Sigmoid colon (tissue), 7 donors: ENCODE measurements around the gene NEAT1. TPM values are rescaled to one million over a fixed set of nuclear protein-coding genes. Genes with fewer than 3 reads are reported as not detected.
A peak's percentile ranks its signal among the peaks of the same experiment; 100 is the strongest.

Source experiments
- DNase-seq: peaks from one replicate; pipeline ENCODE4 v3.0.0-alpha.2; 2019
- H3K27ac ChIP-seq, 4 donors: fragments of 200-600 bp; sonication (generic); one replicate each; pipeline ENCODE4 v1.5.1; 2016 to 2019; ENCODE audit warnings: mild to moderate bottlenecking in 1 of 4
- H3K27me3 ChIP-seq, 3 donors: fragments of 200-600 bp; sonication (generic); one replicate each; pipeline ENCODE4 v1.5.1; 2019; ENCODE audit warnings: mild to moderate bottlenecking in 1 of 3
- H3K36me3 ChIP-seq, 4 donors: fragments of 200-600 bp; sonication (generic); one replicate each; pipeline ENCODE4 v1.5.1; 2016 to 2019
- H3K4me1 ChIP-seq, 4 donors: fragments of 200-600 bp; sonication (generic); one replicate each; pipeline ENCODE4 v1.5.1; 2017 to 2019
- H3K4me3 ChIP-seq, 4 donors: fragments of 200-600 bp; sonication (generic); one replicate each; pipeline ENCODE4 v1.5.1; 2017 to 2019; ENCODE audit warnings: mild to moderate bottlenecking in 2 of 4, moderate library complexity in 1 of 4
- H3K9me3 ChIP-seq, 4 donors: fragments of 200-600 bp in 3 of 4; sonication (generic) in 3 of 4; one replicate each; pipeline versions ENCODE4 v1.5.1 to v1.6.1; 2013 to 2019
- EP300 ChIP-seq, 4 donors: sonication (generic); formaldehyde crosslinking; IDR thresholded peaks; one replicate each; pipeline ENCODE4 v1.6.1; 2017; ENCODE audit warnings: antibody characterized with exemption in 4 of 4
- POLR2A ChIP-seq, 2 donors: fragments of 450-650 bp; IDR thresholded peaks; one replicate each; pipeline ENCODE4 v1.6.1; 2016; ENCODE audit warnings: antibody characterized with exemption in 2 of 2, mild to moderate bottlenecking in 2 of 2, moderate library complexity in 2 of 2
- POLR2AphosphoS5 ChIP-seq, 4 donors: sonication (generic); formaldehyde crosslinking; IDR thresholded peaks; one replicate each; pipeline ENCODE4 v1.6.1; 2017; ENCODE audit warnings: antibody characterized with exemption in 4 of 4
- WGBS, 2 donors: extraction: QIAGEN DNeasy Blood & Tissue Kit; methylation state at CpG; one replicate each; pipeline ENCODE4 v1.1.7; 2013; 5-methylcytosine and 5-hydroxymethylcytosine counted together
- intact Hi-C: fragments of 100-400 bp; cut with DNase I; formaldehyde crosslinking; loops from one replicate; pipeline ENCODE4 v1.15.1; 2023
- polyA plus RNA-seq, 3 donors: library from polyadenylated mRNA; stranded (reverse); fragments of 200-250 nt; gene quantifications; one replicate each; pipeline ENCODE4 v1.2.3, GENCODE V29; 2013
- total RNA-seq, 4 donors: library from RNA; depleted of rRNA; stranded (reverse); fragments of >200 nt; gene quantifications; one replicate each; pipeline ENCODE4 v1.1.0, GENCODE V29; 2016
- TF ChIP-seq, protein P1 (sequence below), 4 experiments: fragments of 450-650 bp in 3 of 4; fragments of 200-600 bp in 1 of 4; IDR thresholded peaks; one replicate each; pipeline ENCODE4 v1.5.1; 2016 to 2019; ENCODE audit warnings: antibody characterized with exemption in 4 of 4, mild to moderate bottlenecking in 3 of 4, moderate library complexity in 2 of 4
- donor health status: healthy with polysubstance abuse.
- donor health status: Bipolar disorder and iron deficiency.
- donor health status: healthy.

Gene NEAT1
- total and polyA plus RNA-seq, 7 donors = 26.8 to 587 (median 167) TPM

DNA sequence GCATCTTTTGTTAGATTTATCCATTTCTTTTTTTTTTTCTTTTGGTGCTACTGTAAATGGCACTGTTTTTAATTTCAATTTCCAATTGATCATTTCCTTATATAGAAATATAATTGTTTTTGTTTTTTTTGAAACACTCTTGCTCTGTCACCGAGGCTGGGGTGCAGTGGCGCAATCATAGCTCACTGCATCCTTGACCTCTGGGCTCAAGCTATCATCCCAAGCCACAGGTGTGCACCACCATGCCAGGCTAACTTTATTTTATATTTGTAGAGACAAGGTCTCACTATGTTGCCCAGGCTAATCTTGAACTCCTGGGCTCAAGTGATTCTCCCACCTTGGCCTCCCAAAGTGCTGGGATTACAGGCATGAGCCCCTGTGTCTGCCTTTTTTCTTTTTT, 19.8 kb upstream of the NEAT1 start:
- TF ChIP-seq POLR2A (IDR thresholded peaks at IDR 0.05) (no peak), EP300 (IDR thresholded peaks at IDR 0.05) (no peak), POLR2AphosphoS5 (IDR thresholded peaks at IDR 0.05) (no peak)
- TF ChIP-seq, protein P1, sequence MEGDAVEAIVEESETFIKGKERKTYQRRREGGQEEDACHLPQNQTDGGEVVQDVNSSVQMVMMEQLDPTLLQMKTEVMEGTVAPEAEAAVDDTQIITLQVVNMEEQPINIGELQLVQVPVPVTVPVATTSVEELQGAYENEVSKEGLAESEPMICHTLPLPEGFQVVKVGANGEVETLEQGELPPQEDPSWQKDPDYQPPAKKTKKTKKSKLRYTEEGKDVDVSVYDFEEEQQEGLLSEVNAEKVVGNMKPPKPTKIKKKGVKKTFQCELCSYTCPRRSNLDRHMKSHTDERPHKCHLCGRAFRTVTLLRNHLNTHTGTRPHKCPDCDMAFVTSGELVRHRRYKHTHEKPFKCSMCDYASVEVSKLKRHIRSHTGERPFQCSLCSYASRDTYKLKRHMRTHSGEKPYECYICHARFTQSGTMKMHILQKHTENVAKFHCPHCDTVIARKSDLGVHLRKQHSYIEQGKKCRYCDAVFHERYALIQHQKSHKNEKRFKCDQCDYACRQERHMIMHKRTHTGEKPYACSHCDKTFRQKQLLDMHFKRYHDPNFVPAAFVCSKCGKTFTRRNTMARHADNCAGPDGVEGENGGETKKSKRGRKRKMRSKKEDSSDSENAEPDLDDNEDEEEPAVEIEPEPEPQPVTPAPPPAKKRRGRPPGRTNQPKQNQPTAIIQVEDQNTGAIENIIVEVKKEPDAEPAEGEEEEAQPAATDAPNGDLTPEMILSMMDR (IDR thresholded peaks at IDR 0.05) = no peak
- H3K36me3 ChIP-seq = peaks cover 15 to 88% (median 28%) of the 10 kb centered on the region in 4 donors
- no peak overlapping the region for H3K4me3 ChIP-seq
- H3K27ac ChIP-seq = no peak overlapping the region
- peaks cover 0 to 2% (median 0%) of the 10 kb centered on the region in 4 donors for H3K4me1 ChIP-seq
- no peaks in the 10 kb centered on the region for H3K9me3 ChIP-seq
- intact Hi-C loops = no loop called here
- no peak for DNase-seq
- 82 to 85% methylated on average over 2 of the region's 2 CpGs for WGBS, 2 donors
- H3K27me3 ChIP-seq = no peaks in the 10 kb centered on the region

DNA sequence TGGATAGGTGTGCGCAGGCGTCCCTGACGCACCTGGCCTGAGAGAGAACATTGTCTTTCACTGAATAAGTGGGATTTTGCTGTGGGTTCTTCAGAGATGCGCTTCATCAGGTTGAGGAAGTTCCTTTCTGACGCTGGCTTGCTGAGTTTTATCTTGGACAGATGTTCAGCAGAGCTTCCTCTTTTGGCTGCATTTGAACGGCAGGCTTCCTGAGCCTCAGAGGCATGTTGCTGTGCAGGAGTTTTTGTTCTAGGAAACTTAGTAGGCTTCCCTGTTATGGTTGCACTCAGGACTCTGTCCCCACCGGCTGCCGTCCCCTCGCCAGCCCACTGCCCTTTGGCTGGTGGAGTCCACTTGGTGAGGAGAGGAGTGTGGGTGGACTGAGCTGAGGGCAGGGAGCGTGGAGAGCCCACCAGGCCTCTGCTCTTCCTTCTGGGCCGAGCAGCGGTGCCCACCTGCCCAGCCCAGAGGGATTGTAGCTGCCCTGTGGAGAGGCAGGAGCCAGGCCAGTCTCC, 18.9 kb upstream of the NEAT1 start:
- WGBS, 2 donors = 57 to 79% methylated on average over 12 of the region's 12 CpGs
- H3K36me3 ChIP-seq = peaks cover 15 to 88% (median 32%) of the 10 kb centered on the region in 4 donors

DNA sequence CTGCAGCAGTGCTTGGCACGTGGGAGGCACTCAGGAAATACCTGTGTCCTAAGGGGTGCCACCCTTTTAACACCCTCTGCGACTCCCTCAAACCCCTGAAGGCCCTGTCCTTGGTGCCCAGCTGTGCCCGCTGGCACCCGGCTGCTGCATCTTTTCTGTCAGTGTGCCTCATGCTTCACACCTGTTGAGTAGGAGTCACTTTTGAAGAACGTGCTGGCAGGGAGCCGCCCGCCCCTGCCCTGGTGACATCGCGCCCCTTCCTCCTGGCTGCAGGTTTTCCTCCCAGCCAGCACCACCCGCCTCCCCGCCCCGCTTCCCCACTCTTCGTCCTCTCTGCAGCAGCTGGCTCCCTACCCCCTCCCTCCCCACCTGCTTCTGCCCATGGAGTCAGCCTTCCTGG, 18.4 kb upstream of the NEAT1 start:
- no peak for TF ChIP-seq POLR2A (IDR thresholded peaks at IDR 0.05)
- no peak for TF ChIP-seq EP300 (IDR thresholded peaks at IDR 0.05)
- no peak for TF ChIP-seq POLR2AphosphoS5 (IDR thresholded peaks at IDR 0.05)
- TF ChIP-seq, protein P1 (IDR thresholded peaks at IDR 0.05) = no peak
- WGBS, 2 donors = 55 to 70% methylated on average over 13 of the region's 13 CpGs
- DNase-seq = no peak
- H3K4me3 ChIP-seq = no peak overlapping the region
- H3K4me1 ChIP-seq = peaks cover 0 to 2% (median 0%) of the 10 kb centered on the region in 4 donors
- H3K27ac ChIP-seq = peak overlapping the region in 3 of 4 donors; percentile 2 to 38 (median 22)
- no peaks in the 10 kb centered on the region for H3K27me3 ChIP-seq
- intact Hi-C loops = no loop called here
- no peaks in the 10 kb centered on the region for H3K9me3 ChIP-seq
- H3K36me3 ChIP-seq = peaks cover 15 to 90% (median 32%) of the 10 kb centered on the region in 4 donors

More for the DNA sequence above, 18.9 kb upstream of the NEAT1 start:
- TF ChIP-seq, protein P1 (IDR thresholded peaks at IDR 0.05) = no peak
- TF ChIP-seq EP300 (IDR thresholded peaks at IDR 0.05) (no peak), POLR2AphosphoS5 (IDR thresholded peaks at IDR 0.05) (no peak), POLR2A (IDR thresholded peaks at IDR 0.05) (no peak)
- Histone ChIP-seq H3K4me3 (no peak overlapping the region), H3K27me3 (no peaks in the 10 kb centered on the region), H3K27ac (peak overlapping the region; percentile 2 to 38 (median 24)), H3K9me3 (no peaks in the 10 kb centered on the region), H3K4me1 (peaks cover 0 to 2% (median 0%) of the 10 kb centered on the region in 4 donors)
- intact Hi-C loops = no loop called here
- DNase-seq = no peak

DNA sequence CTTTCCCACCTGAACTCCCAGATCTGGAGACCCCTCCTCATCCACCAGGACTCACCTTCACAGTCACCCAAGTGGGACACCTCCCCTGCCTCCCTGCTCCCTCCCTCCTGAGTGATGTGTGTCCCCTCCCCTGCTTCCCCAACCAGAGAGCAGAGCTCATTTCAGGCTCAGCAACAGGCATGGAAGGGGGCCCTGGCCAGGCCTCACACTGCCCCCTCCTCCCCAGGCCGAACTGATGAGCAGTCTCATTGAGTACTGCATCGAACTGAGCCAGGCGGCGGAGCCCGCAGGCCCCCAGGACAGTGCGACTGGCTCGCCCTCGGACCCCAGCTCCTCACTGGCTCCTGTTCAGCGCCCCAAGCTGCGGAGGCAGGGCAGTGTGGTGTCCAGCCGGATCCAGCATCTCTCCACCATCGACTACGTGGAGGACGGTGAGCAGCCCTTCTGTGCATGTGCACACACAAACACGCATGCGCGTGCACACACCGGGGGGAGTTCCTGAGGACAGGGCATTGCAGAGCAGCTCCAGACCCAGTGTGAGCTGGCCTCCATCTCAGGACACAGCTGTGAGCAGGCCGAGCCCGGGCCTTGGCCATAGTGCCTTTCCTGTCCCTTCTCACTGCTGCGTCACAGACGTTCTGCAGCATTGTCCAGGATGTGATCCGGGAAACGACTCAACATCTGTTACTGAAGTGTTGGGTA, 17.8 kb upstream of the NEAT1 start:
- no peak overlapping the region for H3K27ac ChIP-seq
- no peak overlapping the region for H3K4me3 ChIP-seq
- intact Hi-C loops = no loop called here
- no peaks in the 10 kb centered on the region for H3K9me3 ChIP-seq
- peaks cover 13 to 89% (median 29%) of the 10 kb centered on the region in 4 donors for H3K36me3 ChIP-seq
- DNase-seq = no peak
- no peak for TF ChIP-seq EP300 (IDR thresholded peaks at IDR 0.05)
- TF ChIP-seq POLR2AphosphoS5 (IDR thresholded peaks at IDR 0.05) = peak in 1 of 4 donors; percentile 12
- 93% methylated on average over 24 of the region's 24 CpGs for WGBS, 2 donors
- peaks cover 0 to 2% (median 0%) of the 10 kb centered on the region in 4 donors for H3K4me1 ChIP-seq
- no peaks in the 10 kb centered on the region for H3K27me3 ChIP-seq

DNA sequence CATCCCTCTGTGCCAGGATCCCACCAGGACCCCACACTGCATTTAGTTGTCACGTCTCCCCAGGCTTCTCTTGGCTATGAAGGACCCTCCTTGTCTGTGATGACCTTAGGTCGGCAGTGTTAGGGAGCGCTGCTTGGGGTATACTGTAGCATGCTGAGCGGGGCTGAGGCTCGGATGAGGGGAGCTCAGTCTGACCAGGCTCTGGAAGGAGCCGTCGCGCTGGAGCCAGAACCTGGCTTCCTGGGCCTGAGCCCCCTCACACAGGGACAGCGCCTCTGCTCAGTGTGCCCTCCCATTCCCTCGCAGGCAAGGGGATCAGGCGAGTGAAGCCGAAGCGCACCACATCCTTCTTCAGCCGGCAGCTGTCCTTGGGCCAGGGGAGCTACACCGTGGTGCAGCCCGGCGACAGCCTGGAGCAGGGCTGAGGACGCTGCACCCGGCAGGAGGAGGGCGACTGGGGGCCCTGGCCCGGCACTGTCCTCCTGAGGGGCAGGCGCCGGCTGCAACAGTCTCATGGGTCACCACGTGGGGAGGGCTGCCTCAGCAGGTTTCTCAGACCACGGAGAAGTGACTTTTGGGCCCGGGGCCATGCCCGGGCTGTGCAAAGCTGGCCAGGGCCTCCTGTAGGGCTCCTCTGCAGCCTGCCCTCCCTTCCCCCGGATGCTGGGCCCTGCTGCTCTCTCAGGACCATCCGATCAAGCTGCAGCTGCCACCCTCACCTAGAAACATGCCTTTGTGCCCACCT, 11.5 kb upstream of the NEAT1 start:
- no peak overlapping the region for H3K4me3 ChIP-seq
- H3K27me3 ChIP-seq = no peaks in the 10 kb centered on the region
- no peak overlapping the region for H3K27ac ChIP-seq
- DNase-seq = peak; percentile 57
- no peak for TF ChIP-seq EP300 (IDR thresholded peaks at IDR 0.05)
- no peak for TF ChIP-seq POLR2A (IDR thresholded peaks at IDR 0.05)
- TF ChIP-seq POLR2AphosphoS5 (IDR thresholded peaks at IDR 0.05) = no peak
- TF ChIP-seq, protein P1 (IDR thresholded peaks at IDR 0.05) = no peak
- H3K36me3 ChIP-seq = peaks cover 0 to 61% (median 19%) of the 10 kb centered on the region in 4 donors
- peaks cover 0 to 5% (median 4%) of the 10 kb centered on the region in 4 donors for H3K4me1 ChIP-seq
- H3K9me3 ChIP-seq = no peaks in the 10 kb centered on the region
- 90% methylated on average over 29 of the region's 29 CpGs for WGBS, 2 donors
- intact Hi-C loops = no loop called here
